Left lobe of liver (tissue), 2 donors: ENCODE measurements around the gene PRDM16. TPM values are rescaled to one million over a fixed set of nuclear protein-coding genes. Genes with fewer than 3 reads are reported as not detected.

ENCODE experiments used
- ATAC-seq: fragments of 200-7000 bp; cut with Tn5 transposase; one replicate; pipeline ENCODE4 v1.9.1; 2020; ENCODE audit warnings: mild to moderate bottlenecking, moderate library complexity
- DNase-seq: peaks from one replicate; pipeline ENCODE4 v3.0.0-alpha.2; 2020; ENCODE audit warnings: low spot score
- total RNA-seq: library from RNA; stranded (reverse); gene quantifications from one replicate; pipeline ENCODE4 v1.2.1, GENCODE V29; 2021
- donor health status: DM: no; HTN: no; CAD: no; lungs with moderate emphysema.
- donor health status: DM: no; HTN: yes; CAD: no.

Gene PRDM16
- total RNA-seq, 1 donor from 2014 or later = 0.43 TPM

- no peak for DNase-seq
- ATAC-seq = no peak
Measured at GRCh38 chr1:3289502-3289901, 220.5 kb downstream of the PRDM16 start.

- ATAC-seq (no peak), DNase-seq (no peak)
Measured at GRCh38 chr1:3290438-3290837, 221.4 kb downstream of the PRDM16 start.

GRCh38 chr1:3290915-3291314 is 221.9 kb downstream of the PRDM16 start:
- no peak for DNase-seq
- no peak for ATAC-seq

GRCh38 chr1:3292051-3292722 is 223.2 kb downstream of the PRDM16 start:
- no peak for ATAC-seq

GRCh38 chr1:3292868-3293562 is 224.0 kb downstream of the PRDM16 start:
- DNase-seq (no peak), ATAC-seq (no peak)

More at GRCh38 chr1:3292051-3292722, 223.2 kb downstream of the PRDM16 start:
- DNase-seq = no peak

- DNase-seq = no peak
Measured at GRCh38 chr1:3293563-3294080, 224.6 kb downstream of the PRDM16 start.

GRCh38 chr1:3294450-3294849 is 225.4 kb downstream of the PRDM16 start:
- DNase-seq = no peak
- ATAC-seq = no peak

More at GRCh38 chr1:3293563-3294080, 224.6 kb downstream of the PRDM16 start:
- ATAC-seq = no peak

GRCh38 chr1:3295846-3296245 is 226.8 kb downstream of the PRDM16 start:
- no peak for ATAC-seq
- DNase-seq = no peak

GRCh38 chr1:3296326-3296725 is 227.3 kb downstream of the PRDM16 start:
- no peak for ATAC-seq

GRCh38 chr1:3296826-3297225 is 227.8 kb downstream of the PRDM16 start:
- ATAC-seq (no peak), DNase-seq (no peak)

More at GRCh38 chr1:3296326-3296725, 227.3 kb downstream of the PRDM16 start:
- DNase-seq = no peak

- DNase-seq = no peak
- no peak for ATAC-seq
Measured at GRCh38 chr1:3297756-3298155, 228.8 kb downstream of the PRDM16 start.

- ATAC-seq (no peak), DNase-seq (no peak)
Measured at GRCh38 chr1:3298197-3298596, 229.2 kb downstream of the PRDM16 start.

- ATAC-seq (no peak), DNase-seq (no peak)
Measured at GRCh38 chr1:3304246-3304645, 235.2 kb downstream of the PRDM16 start.

- ATAC-seq = no peak
Measured at GRCh38 chr1:3304692-3305091, 235.7 kb downstream of the PRDM16 start.

GRCh38 chr1:3305156-3305555 is 236.2 kb downstream of the PRDM16 start:
- no peak for ATAC-seq
- DNase-seq = no peak

More at GRCh38 chr1:3304692-3305091, 235.7 kb downstream of the PRDM16 start:
- DNase-seq = no peak

- DNase-seq (no peak), ATAC-seq (no peak)
Measured at GRCh38 chr1:3306583-3307291, 237.7 kb downstream of the PRDM16 start.

GRCh38 chr1:3307359-3307758 is 238.4 kb downstream of the PRDM16 start:
- ATAC-seq = no peak
- no peak for DNase-seq

- DNase-seq (no peak), ATAC-seq (no peak)
Measured at GRCh38 chr1:3308053-3308452, 239.1 kb downstream of the PRDM16 start.

- no peak for DNase-seq
- no peak for ATAC-seq
Measured at GRCh38 chr1:3310718-3311400, 241.9 kb downstream of the PRDM16 start.

- DNase-seq (no peak), ATAC-seq (no peak)
Measured at GRCh38 chr1:3311711-3312110, 242.7 kb downstream of the PRDM16 start.

GRCh38 chr1:3312310-3312897 is 243.4 kb downstream of the PRDM16 start:
- DNase-seq (no peak), ATAC-seq (no peak)
